GM12878 (cell line): ENCODE data around the gene FGF14. TPM values are rescaled to one million over a fixed set of nuclear protein-coding genes. Genes with fewer than 3 reads are reported as not detected.

ENCODE experiments used
- ATAC-seq: fragments of 200-7000 bp; cut with Tn5 transposase; 3 replicates; pipeline ENCODE4 v1.9.1; 2020; ENCODE audit warnings: mild to moderate bottlenecking, moderate library complexity
- BruUV-seq: library from RNA; stranded (reverse); fragments of 400-500 nt; replicated peaks from 2 replicates; lab custom pipeline; 2021; lab: Mats Ljungman, UMichigan
- CTCF ChIA-PET: fragments of 300-600 bp; sonication (Branson Sonifier 250); formaldehyde crosslinking; extraction: SDS; loops from one replicate; lab custom pipeline; 2021; ENCODE audit warnings: inconsistent platforms; lab: Yijun Ruan, JAX
- POLR2A ChIA-PET: fragments of 350-600 bp; formaldehyde crosslinking; extraction: SDS; loops from one replicate; lab custom pipeline; 2021; ENCODE audit warnings: inconsistent platforms; lab: Charles Lee
- RAD21 ChIA-PET: fragments of 300-600 bp; sonication (Branson Sonifier 250); formaldehyde crosslinking; loops from one replicate; lab custom pipeline; 2023; ENCODE audit warnings: antibody characterized with exemption; ENCODE audit not compliant: unreplicated experiment; lab: Charles Lee
- SMC1A ChIA-PET: fragments of 300-600 bp; sonication (Branson Sonifier 250); formaldehyde crosslinking; loops from one replicate; lab custom pipeline; 2023; ENCODE audit not compliant: unreplicated experiment, uncharacterized antibody; lab: Charles Lee
- DNase-seq: peaks from one replicate; pipeline ENCODE4 v3.0.0-alpha.2; 2011; ENCODE audit warnings: low read depth, low spot score
- FAIRE-seq: peaks from 3 replicates; lab custom pipeline; 2011; peaks lifted over from hg19 to GRCh38; lab: Jason Lieb, UNC
- H2AFZ ChIP-seq: 2 replicates; pipeline ENCODE4 v1.6.0; 2011; ENCODE audit warnings: low read depth, low read length, control low read depth; ENCODE audit not compliant: control insufficient read depth
- H3K27ac ChIP-seq: 2 replicates; pipeline ENCODE4 v1.5.1; 2011; ENCODE audit warnings: control low read depth; ENCODE audit not compliant: control insufficient read depth, insufficient read depth
- H3K27me3 ChIP-seq, 2 experiments: replicated peaks in 1 of 2; 2 replicates each; pipeline versions ENCODE4 v1.6.0 to v1.6.1; 2011; ENCODE audit warnings: low read length in 1 of 2; ENCODE audit not compliant: control insufficient read depth in 2 of 2, insufficient read depth in 2 of 2
- H3K36me3 ChIP-seq, 2 experiments: 2 replicates each; pipeline ENCODE4 v1.5.1; 2011; ENCODE audit warnings: low read length in 1 of 2; ENCODE audit not compliant: control insufficient read depth in 2 of 2, insufficient read depth in 2 of 2
- H3K4me1 ChIP-seq: 2 replicates; pipeline ENCODE4 v1.6.1; 2011; ENCODE audit warnings: mild to moderate bottlenecking, low read length, moderate library complexity, mixed read lengths; ENCODE audit not compliant: control insufficient read depth, insufficient read depth
- H3K4me2 ChIP-seq: 2 replicates; pipeline ENCODE4 v1.6.0; 2011; ENCODE audit warnings: control low read depth; ENCODE audit not compliant: control insufficient read depth, insufficient read depth
- H3K4me3 ChIP-seq: fragments of 200-600 bp; sonication (generic); 2 replicates; pipeline ENCODE4 v1.5.1; 2016
- H3K79me2 ChIP-seq: 2 replicates; pipeline ENCODE4 v1.6.0; 2011; ENCODE audit warnings: low read length; ENCODE audit not compliant: control insufficient read depth, insufficient read depth
- H3K9ac ChIP-seq: 2 replicates; pipeline ENCODE4 v1.8.0; 2011; ENCODE audit warnings: low read length, control low read depth, mixed read lengths; ENCODE audit not compliant: control insufficient read depth, insufficient read depth
- H3K9me3 ChIP-seq: replicated peaks from 3 replicates; pipeline ENCODE4 v1.5.1; 2011; ENCODE audit warnings: mild to moderate bottlenecking, low read length; ENCODE audit not compliant: control insufficient read depth, insufficient read depth
- H4K20me1 ChIP-seq: 2 replicates; pipeline ENCODE4 v1.6.0; 2011; ENCODE audit not compliant: control insufficient read depth, insufficient read depth
- BMI1 ChIP-seq: fragments of 450-650 bp; IDR thresholded peaks from 2 replicates; pipeline ENCODE4 v1.6.1; 2016; ENCODE audit warnings: mild to moderate bottlenecking, moderate library complexity, borderline replicate concordance
- IRF4 ChIP-seq: IDR thresholded peaks from 2 replicates; pipeline ENCODE4 v1.6.1; 2011; ENCODE audit warnings: low read depth, low read length
- IRF5 ChIP-seq: fragments of 450-650 bp; IDR thresholded peaks from 2 replicates; pipeline ENCODE4 v1.6.1; 2017; ENCODE audit warnings: borderline replicate concordance
- KLF5 ChIP-seq: fragments of 450-650 bp; IDR thresholded peaks from 2 replicates; pipeline ENCODE4 v1.6.1; 2014; ENCODE audit warnings: mild to moderate bottlenecking; ENCODE audit not compliant: partially characterized antibody
- MYC ChIP-seq: IDR thresholded peaks from 2 replicates; pipeline ENCODE4 v1.6.1; 2011; ENCODE audit warnings: mild to moderate bottlenecking, low read length, moderate library complexity, inconsistent platforms; ENCODE audit not compliant: insufficient read depth, insufficient replicate concordance, insufficient read length, severe bottlenecking
- NFXL1 ChIP-seq: fragments of 450-650 bp; IDR thresholded peaks from 2 replicates; pipeline ENCODE4 v1.6.1; 2017; ENCODE audit warnings: antibody characterized with exemption, mild to moderate bottlenecking, borderline replicate concordance
- NFYA ChIP-seq: IDR thresholded peaks from 2 replicates; pipeline ENCODE4 v1.6.1; 2011; ENCODE audit warnings: low read depth, mild to moderate bottlenecking, low read length, improper control_type of control experiment, borderline replicate concordance
- NR2C1 ChIP-seq: fragments of 450-650 bp; IDR thresholded peaks from 2 replicates; pipeline ENCODE4 v1.6.1; 2017; ENCODE audit warnings: antibody characterized with exemption, mild to moderate bottlenecking, moderate library complexity
- PML ChIP-seq: IDR thresholded peaks from 2 replicates; pipeline ENCODE4 v1.6.1; 2012; ENCODE audit warnings: low read length, inconsistent platforms
- ZNF207 ChIP-seq: fragments of 450-650 bp; IDR thresholded peaks from 2 replicates; pipeline ENCODE4 v1.6.1; 2014; ENCODE audit warnings: antibody characterized with exemption, mild to moderate bottlenecking, borderline replicate concordance
- ZZZ3 ChIP-seq: IDR thresholded peaks from 2 replicates; pipeline ENCODE4 v1.6.1; 2011; ENCODE audit warnings: low read depth; ENCODE audit not compliant: control insufficient read depth, insufficient read length
- in situ Hi-C: fragments of 300-500 bp; cut with MboI; formaldehyde crosslinking; loops from 9 replicates; pipeline ENCODE4 v1.14.3; 2018; ENCODE audit warnings: mixed read lengths
- intact Hi-C: fragments of 100-400 bp; cut with micrococcal nuclease; formaldehyde crosslinking; loops from one replicate; pipeline ENCODE4 v1.14.2; 2022; ENCODE audit not compliant: unreplicated experiment
- polyA plus RNA-seq, 11 experiments: library from polyadenylated mRNA; depleted of rRNA in 4 of 11; unstranded in 6 of 11; stranded (reverse) in 5 of 11; fragments of >200 nt; fragmentation: Nextera tagmentation in 4 of 11; fragmentation: Illumina TruSeq in 1 of 11; extraction: Ambion mirVana in 4 of 11; extraction: Trizol in 1 of 11; gene quantifications; 1 replicate in 1 of 11; 2 replicates in 10 of 11; pipeline versions ENCODE4 v1.2.1 to v1.2.3, GENCODE V29; 2011 to 2016; ENCODE audit warnings: inconsistent platforms in 2 of 11, missing spikeins in 2 of 11, low read depth in 1 of 11
- total RNA-seq, 4 experiments: library from RNA; depleted of rRNA in 3 of 4; stranded (reverse); fragments of >200 nt in 3 of 4; fragmentation: Illumina TruSeq in 1 of 4; extraction: Trizol in 1 of 4; gene quantifications; 2 replicates each; pipeline versions ENCODE4 v1.2.1 to v1.2.3, GENCODE V29; 2013 to 2021
- TF ChIP-seq, protein P1 (sequence below): fragments of 450-650 bp; IDR thresholded peaks from 2 replicates; pipeline ENCODE4 v1.6.1; 2018; ENCODE audit warnings: mild to moderate bottlenecking, low read depth, moderate library complexity; ENCODE audit not compliant: partially characterized antibody
- TF ChIP-seq, protein P2 (sequence below): IDR thresholded peaks from 2 replicates; pipeline ENCODE4 v1.6.1; 2011; ENCODE audit warnings: low read depth, low read length, improper control_type of control experiment, borderline replicate concordance

Gene FGF14
- total and polyA plus RNA-seq, 10 of the 15 experiments (the other 5 are each of a cell fraction or from before 2014, with no cell fraction given), result under 0.01 to 0.44 (median 0.04) TPM

DNA sequence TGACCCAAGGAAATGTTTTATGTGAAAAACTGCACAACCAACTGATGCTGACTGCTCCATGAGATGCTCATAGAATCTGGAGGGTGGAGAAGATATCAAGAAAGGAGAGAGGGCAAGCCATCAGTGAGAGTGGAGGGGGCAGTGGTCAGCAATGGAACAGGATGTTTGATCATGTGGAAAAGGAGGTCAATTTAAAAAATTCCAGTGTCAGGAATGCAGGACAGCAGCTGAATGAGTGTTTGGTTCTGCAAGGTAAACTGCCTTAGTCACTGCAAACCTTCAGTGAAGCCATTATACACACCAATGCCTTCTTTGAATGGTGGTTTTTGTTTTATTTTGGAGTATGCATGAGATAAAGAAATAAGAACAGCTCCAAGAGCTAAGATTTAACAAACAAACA, 121.5 kb downstream of the FGF14 start:
- Histone ChIP-seq H3K79me2 (no peaks in the 10 kb centered on the region), H4K20me1 (no peaks in the 10 kb centered on the region), H3K36me3 (no peaks in the 10 kb centered on the region), H3K9me3 (no peaks in the 10 kb centered on the region), H3K4me2 (no peak overlapping the region), H3K4me3 (no peak overlapping the region), H3K9ac (no peak overlapping the region), H2AFZ (no peak overlapping the region), H3K27me3 (no peaks in the 10 kb centered on the region), H3K27ac (no peak overlapping the region), H3K4me1 (no peaks in the 10 kb centered on the region)
- POLR2A ChIA-PET, result no interaction called here
- FAIRE-seq (no peak), ATAC-seq (no peak), DNase-seq (no peak)
- intact Hi-C loops (no loop called here), in situ Hi-C loops (no loop called here)
- CTCF ChIA-PET, result no interaction called here
- RAD21 ChIA-PET, result no interaction called here
- BruUV-seq, result no TSS peak
- SMC1A ChIA-PET, result no interaction called here
- no peak for TF ChIP-seq ZZZ3
- no peak for TF ChIP-seq KLF5
- TF ChIP-seq MYC, result no peak
- no peak for TF ChIP-seq BMI1
- TF ChIP-seq NFXL1, result no peak
- TF ChIP-seq PML, result no peak
- TF ChIP-seq IRF5, result no peak
- TF ChIP-seq, protein P1, sequence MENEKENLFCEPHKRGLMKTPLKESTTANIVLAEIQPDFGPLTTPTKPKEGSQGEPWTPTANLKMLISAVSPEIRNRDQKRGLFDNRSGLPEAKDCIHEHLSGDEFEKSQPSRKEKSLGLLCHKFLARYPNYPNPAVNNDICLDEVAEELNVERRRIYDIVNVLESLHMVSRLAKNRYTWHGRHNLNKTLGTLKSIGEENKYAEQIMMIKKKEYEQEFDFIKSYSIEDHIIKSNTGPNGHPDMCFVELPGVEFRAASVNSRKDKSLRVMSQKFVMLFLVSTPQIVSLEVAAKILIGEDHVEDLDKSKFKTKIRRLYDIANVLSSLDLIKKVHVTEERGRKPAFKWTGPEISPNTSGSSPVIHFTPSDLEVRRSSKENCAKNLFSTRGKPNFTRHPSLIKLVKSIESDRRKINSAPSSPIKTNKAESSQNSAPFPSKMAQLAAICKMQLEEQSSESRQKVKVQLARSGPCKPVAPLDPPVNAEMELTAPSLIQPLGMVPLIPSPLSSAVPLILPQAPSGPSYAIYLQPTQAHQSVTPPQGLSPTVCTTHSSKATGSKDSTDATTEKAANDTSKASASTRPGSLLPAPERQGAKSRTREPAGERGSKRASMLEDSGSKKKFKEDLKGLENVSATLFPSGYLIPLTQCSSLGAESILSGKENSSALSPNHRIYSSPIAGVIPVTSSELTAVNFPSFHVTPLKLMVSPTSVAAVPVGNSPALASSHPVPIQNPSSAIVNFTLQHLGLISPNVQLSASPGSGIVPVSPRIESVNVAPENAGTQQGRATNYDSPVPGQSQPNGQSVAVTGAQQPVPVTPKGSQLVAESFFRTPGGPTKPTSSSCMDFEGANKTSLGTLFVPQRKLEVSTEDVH, result no peak
- no peak for TF ChIP-seq IRF4
- TF ChIP-seq, protein P2, sequence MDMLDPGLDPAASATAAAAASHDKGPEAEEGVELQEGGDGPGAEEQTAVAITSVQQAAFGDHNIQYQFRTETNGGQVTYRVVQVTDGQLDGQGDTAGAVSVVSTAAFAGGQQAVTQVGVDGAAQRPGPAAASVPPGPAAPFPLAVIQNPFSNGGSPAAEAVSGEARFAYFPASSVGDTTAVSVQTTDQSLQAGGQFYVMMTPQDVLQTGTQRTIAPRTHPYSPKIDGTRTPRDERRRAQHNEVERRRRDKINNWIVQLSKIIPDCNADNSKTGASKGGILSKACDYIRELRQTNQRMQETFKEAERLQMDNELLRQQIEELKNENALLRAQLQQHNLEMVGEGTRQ, result no peak
- TF ChIP-seq ZNF207, result no peak
- no peak for TF ChIP-seq NFYA
- no peak for TF ChIP-seq NR2C1
